Eye (tissue), 1 donor: ENCODE measurements around the gene ANKRD44.
"Not testable (repeated sequence)": the region's sequence is repeated elsewhere in the genome, so short reads cannot be mapped to it uniquely, and the experiment has no call there.

ENCODE experiments used
- DNase-seq: peaks from one replicate; pipeline ENCODE4 v3.0.0-alpha.2; 2015

The ANKRD44 gene

GRCh38 chr2:197256547-197257170 lies 53.9 kb downstream of the ANKRD44 start:
- DNase-seq = no peak

- no peak for DNase-seq
Observed at GRCh38 chr2:197256021-197256420, 54.6 kb downstream of the ANKRD44 start.

- DNase-seq = peak; percentile 57
Observed at GRCh38 chr2:197255543-197255942, 55.0 kb downstream of the ANKRD44 start.

- DNase-seq = no peak
Observed at GRCh38 chr2:197254776-197255530, 55.6 kb downstream of the ANKRD44 start.

- no peak for DNase-seq
Observed at GRCh38 chr2:197251576-197251975, 59.0 kb downstream of the ANKRD44 start.

- no peak for DNase-seq
Observed at GRCh38 chr2:197251163-197251562, 59.4 kb downstream of the ANKRD44 start.

- DNase-seq = no peak
Observed at GRCh38 chr2:197250084-197250397, 60.5 kb downstream of the ANKRD44 start.

- DNase-seq = no peak
Observed at GRCh38 chr2:197249381-197250083, 61.0 kb downstream of the ANKRD44 start.

- no peak for DNase-seq
Observed at GRCh38 chr2:197248623-197249022, 62.0 kb downstream of the ANKRD44 start.

- no peak for DNase-seq
Observed at GRCh38 chr2:197248001-197248401, 62.6 kb downstream of the ANKRD44 start.

- DNase-seq = no peak
Observed at GRCh38 chr2:197247083-197247482, 63.5 kb downstream of the ANKRD44 start.

GRCh38 chr2:197245829-197246804 lies 64.5 kb downstream of the ANKRD44 start:
- no peak for DNase-seq

GRCh38 chr2:197244349-197244748 lies 66.2 kb downstream of the ANKRD44 start:
- no peak for DNase-seq

GRCh38 chr2:197242719-197243118 lies 67.9 kb downstream of the ANKRD44 start:
- DNase-seq = no peak

- DNase-seq = no peak
Observed at GRCh38 chr2:197241596-197241995, 69.0 kb downstream of the ANKRD44 start.

GRCh38 chr2:197241153-197241552 lies 69.4 kb downstream of the ANKRD44 start:
- no peak for DNase-seq

GRCh38 chr2:197240421-197241041 lies 70.0 kb downstream of the ANKRD44 start:
- no peak for DNase-seq

- not testable (repeated sequence) for DNase-seq
Observed at GRCh38 chr2:197240018-197240417, 70.6 kb downstream of the ANKRD44 start.

GRCh38 chr2:197239434-197239833 lies 71.1 kb downstream of the ANKRD44 start:
- DNase-seq = no peak

GRCh38 chr2:197238043-197238365 lies 72.6 kb downstream of the ANKRD44 start:
- DNase-seq = no peak

GRCh38 chr2:197237291-197238042 lies 73.1 kb downstream of the ANKRD44 start:
- DNase-seq = no peak

GRCh38 chr2:197236816-197237215 lies 73.8 kb downstream of the ANKRD44 start:
- no peak for DNase-seq
